ENCODE results near the gene ADARB2.
"Not testable (repeated sequence)": the region's sequence is repeated elsewhere in the genome, so short reads cannot be mapped to it uniquely, and the experiment has no call there.

DNA sequence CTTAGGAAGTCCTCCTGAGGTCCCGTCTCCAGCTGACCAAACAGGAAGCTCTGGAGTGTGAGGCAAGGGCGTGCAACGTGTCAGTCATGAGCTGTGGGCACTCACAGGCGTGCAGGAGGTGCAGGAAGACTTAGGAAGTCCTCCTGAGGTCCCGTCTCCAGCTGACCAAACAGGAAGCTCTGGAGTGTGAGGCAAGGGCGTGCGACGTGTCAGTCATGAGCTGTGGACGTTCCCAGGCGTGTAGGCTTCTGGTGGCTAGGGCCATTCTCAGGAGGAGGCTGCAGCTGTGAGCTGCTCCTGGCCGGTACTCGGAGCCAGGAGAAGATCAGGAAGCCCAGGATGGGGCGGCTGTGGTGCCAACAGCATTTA, 489.1 kb downstream of the ADARB2 start:
- TF ChIP-seq CTCF (IDR thresholded peaks at IDR 0.05); EP300 (IDR thresholded peaks at IDR 0.05; ENCODE audit: low read depth): not testable (repeated sequence)
